Right atrium auricular region (tissue), 2 donors: ENCODE results near the gene ERICH6. TPM values are rescaled to one million over a fixed set of nuclear protein-coding genes. Genes with fewer than 3 reads are reported as not detected.

Experiments used
- DNase-seq: peaks from one replicate; pipeline ENCODE4 v3.0.0-alpha.2; 2019; ENCODE audit warnings: low spot score
- H3K27ac ChIP-seq, 2 donors: fragments of 200-600 bp; sonication (generic); 1 replicate in 1 of 2; 2 replicates in 1 of 2; pipeline ENCODE4 v1.5.1; 2016 to 2019
- H3K27me3 ChIP-seq, 2 donors: fragments of 200-600 bp; sonication (generic); one replicate each; pipeline versions ENCODE4 v1.5.1 to v1.6.0; 2017 to 2019
- H3K36me3 ChIP-seq: fragments of 200-600 bp; sonication (generic); one replicate; pipeline ENCODE4 v1.5.1; 2016
- H3K4me1 ChIP-seq, 2 donors: fragments of 200-600 bp; sonication (generic); one replicate each; pipeline versions ENCODE4 v1.5.1 to v1.6.0; 2017 to 2019
- H3K4me3 ChIP-seq, 2 donors: fragments of 200-600 bp; sonication (generic); 1 replicate in 1 of 2; 2 replicates in 1 of 2; pipeline ENCODE4 v1.5.1; 2017 to 2019; ENCODE audit warnings: mild to moderate bottlenecking in 1 of 2, moderate library complexity in 1 of 2
- H3K9me3 ChIP-seq, 2 donors: fragments of 200-600 bp; sonication (generic); one replicate each; pipeline ENCODE4 v1.5.1; 2019
- total RNA-seq, 2 donors: library from RNA; depleted of rRNA; stranded (reverse); fragments of >200 nt; gene quantifications; one replicate each; pipeline ENCODE4 v1.1.0, GENCODE V29; 2016
- TF ChIP-seq, protein P1 (sequence below), 2 donors: fragments of 200-600 bp; sonication (generic); IDR thresholded peaks; one replicate each; pipeline ENCODE4 v1.5.1; 2019; ENCODE audit warnings: antibody characterized with exemption in 2 of 2

Gene ERICH6
- total RNA-seq, 2 donors from 2014 or later, result not detected

DNA sequence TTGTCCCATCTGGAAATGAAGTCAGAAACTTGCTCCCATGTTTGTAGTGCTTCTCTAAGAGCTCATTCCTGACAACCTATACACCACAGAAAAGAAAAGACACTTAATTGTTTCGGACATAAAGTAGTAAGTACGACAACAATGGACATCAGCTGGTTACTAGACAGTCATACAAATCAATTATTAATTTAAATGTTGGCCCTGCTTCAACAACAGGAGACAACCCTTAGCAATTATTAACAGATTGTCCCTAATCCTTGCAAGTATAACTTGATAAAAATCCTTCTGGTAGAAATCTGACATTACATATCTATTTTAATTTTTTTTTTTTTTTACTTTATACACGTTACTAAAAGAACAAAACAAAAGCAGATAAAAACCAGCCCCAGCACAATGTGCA, 29.8 kb downstream of the ERICH6 start:
- H3K36me3 ChIP-seq, result no peaks in the 10 kb centered on the region
- H3K4me1 ChIP-seq, result no peaks in the 10 kb centered on the region
- TF ChIP-seq, protein P1, sequence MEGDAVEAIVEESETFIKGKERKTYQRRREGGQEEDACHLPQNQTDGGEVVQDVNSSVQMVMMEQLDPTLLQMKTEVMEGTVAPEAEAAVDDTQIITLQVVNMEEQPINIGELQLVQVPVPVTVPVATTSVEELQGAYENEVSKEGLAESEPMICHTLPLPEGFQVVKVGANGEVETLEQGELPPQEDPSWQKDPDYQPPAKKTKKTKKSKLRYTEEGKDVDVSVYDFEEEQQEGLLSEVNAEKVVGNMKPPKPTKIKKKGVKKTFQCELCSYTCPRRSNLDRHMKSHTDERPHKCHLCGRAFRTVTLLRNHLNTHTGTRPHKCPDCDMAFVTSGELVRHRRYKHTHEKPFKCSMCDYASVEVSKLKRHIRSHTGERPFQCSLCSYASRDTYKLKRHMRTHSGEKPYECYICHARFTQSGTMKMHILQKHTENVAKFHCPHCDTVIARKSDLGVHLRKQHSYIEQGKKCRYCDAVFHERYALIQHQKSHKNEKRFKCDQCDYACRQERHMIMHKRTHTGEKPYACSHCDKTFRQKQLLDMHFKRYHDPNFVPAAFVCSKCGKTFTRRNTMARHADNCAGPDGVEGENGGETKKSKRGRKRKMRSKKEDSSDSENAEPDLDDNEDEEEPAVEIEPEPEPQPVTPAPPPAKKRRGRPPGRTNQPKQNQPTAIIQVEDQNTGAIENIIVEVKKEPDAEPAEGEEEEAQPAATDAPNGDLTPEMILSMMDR (IDR thresholded peaks at IDR 0.05), result no peak
- no peak overlapping the region for H3K27ac ChIP-seq
- H3K4me3 ChIP-seq, result no peak overlapping the region
- H3K9me3 ChIP-seq, result peaks cover 0 to 14% of the 10 kb centered on the region in 2 donors
- no peak for DNase-seq
- H3K27me3 ChIP-seq, result no peaks in the 10 kb centered on the region

DNA sequence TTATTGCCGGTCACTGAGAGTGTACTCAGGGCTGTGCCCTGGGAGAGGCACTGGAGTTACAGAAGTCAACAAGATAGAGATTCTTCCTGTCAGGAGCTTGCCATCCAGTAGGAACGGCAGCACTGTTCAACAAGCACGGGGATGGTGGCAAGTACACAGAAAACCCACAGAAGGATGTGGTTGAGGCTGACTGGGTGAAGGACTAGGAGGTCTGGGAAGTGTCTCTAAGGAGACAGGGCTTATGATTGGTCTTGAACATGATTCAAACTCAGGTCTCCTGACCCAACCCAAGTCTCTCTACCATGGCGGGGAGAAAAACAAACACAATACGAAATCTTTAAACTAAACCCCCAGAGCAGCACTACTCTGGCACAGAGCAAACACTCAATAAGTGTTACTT, 37.6 kb downstream of the ERICH6 start:
- H3K27me3 ChIP-seq, result no peaks in the 10 kb centered on the region
- H3K4me3 ChIP-seq, result no peak overlapping the region
- no peaks in the 10 kb centered on the region for H3K4me1 ChIP-seq
- H3K36me3 ChIP-seq, result no peaks in the 10 kb centered on the region
- no peaks in the 10 kb centered on the region for H3K9me3 ChIP-seq
- TF ChIP-seq, protein P1 (IDR thresholded peaks at IDR 0.05), result no peak
- H3K27ac ChIP-seq, result no peak overlapping the region
- no peak for DNase-seq

DNA sequence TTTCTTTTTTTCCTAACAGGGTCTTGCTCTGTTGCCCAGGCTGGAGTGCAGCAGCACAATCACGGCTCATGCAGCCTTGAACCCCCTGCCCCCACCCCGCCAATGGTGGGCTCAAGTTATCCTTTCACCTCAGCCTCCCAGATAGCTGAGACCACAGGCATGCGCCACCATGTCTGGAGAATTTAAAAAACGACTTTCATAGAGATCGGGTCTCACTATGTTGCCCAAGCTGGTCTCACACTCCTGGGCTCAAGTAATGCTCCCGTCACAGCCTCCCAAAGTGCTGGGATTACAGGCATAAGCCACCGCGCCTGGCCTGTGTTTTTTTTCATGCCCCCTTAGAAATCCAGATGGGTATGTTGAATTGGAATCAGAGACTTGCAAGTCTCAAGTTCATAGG, 40.3 kb downstream of the ERICH6 start:
- TF ChIP-seq, protein P1 (IDR thresholded peaks at IDR 0.05), result no peak
- no peak for DNase-seq
- no peaks in the 10 kb centered on the region for H3K27me3 ChIP-seq
- no peak overlapping the region for H3K27ac ChIP-seq
- H3K36me3 ChIP-seq, result no peaks in the 10 kb centered on the region
- H3K4me1 ChIP-seq, result no peaks in the 10 kb centered on the region
- no peak overlapping the region for H3K4me3 ChIP-seq
- no peaks in the 10 kb centered on the region for H3K9me3 ChIP-seq

DNA sequence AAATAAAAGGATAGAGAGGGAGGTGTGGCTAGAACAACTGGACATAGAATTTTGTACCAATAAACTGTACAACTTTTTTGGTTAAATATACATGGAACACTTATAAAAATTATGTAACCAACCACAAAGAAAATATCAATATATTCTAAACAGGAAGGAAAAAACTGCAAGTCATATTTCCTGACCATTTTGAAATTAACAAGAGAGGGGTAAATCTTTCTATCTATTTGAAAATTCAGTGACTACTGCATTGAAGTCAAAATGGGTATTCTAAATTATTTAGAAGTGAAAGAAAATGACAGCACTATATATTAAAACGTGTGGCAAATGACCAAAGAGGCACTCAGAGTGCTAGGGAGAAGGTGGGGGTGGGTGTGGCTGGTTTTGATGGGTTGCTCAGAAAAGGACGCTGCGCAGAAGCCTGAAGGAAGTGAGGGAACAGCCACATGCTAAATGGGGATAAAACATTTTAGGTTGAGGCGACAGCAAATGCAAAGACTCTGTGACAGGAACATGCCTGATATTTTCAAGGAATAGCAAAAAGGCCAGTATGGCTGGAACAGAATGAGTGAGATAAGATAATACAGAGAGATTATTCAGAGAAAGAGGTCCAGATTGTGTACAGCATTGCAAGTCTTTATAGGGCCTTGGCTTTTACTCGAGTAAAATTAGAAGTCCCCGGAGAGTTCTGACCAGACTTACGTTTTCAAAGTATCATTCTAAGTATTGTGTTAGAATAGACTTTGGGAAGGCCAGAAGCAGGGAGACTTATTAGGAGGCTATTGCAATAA, 41.1 kb downstream of the ERICH6 start:
- H3K27me3 ChIP-seq, result no peaks in the 10 kb centered on the region

DNA sequence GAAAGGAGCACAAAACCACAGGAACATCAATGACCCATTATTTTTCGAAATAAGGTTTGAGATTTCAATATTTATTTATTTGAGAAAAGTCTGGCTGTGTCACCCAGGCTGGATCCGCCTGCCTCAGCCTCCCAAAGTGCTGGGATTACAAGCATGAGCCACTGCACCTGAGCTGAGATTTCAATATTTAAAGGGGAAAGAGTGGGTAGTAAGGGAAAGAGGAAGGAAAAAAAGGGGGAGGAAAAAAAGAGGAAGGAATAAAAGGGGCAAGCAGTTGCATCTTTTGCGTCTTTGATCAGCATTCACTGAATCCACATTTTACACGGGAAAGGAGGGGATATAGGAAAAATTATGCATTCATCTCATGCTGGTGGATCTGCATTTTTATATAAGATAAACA, 47.4 kb downstream of the ERICH6 start:
- TF ChIP-seq, protein P1 (IDR thresholded peaks at IDR 0.05), result no peak
- Histone ChIP-seq H3K9me3 (no peaks in the 10 kb centered on the region), H3K4me1 (no peaks in the 10 kb centered on the region), H3K27me3 (no peaks in the 10 kb centered on the region), H3K4me3 (no peak overlapping the region), H3K36me3 (no peaks in the 10 kb centered on the region), H3K27ac (no peak overlapping the region)
- no peak for DNase-seq

More for the DNA sequence above, 41.1 kb downstream of the ERICH6 start:
- H3K4me3 ChIP-seq, result no peak overlapping the region
- TF ChIP-seq, protein P1 (IDR thresholded peaks at IDR 0.05), result no peak
- no peak for DNase-seq
- no peaks in the 10 kb centered on the region for H3K9me3 ChIP-seq
- H3K27ac ChIP-seq, result no peak overlapping the region
- no peaks in the 10 kb centered on the region for H3K4me1 ChIP-seq
- H3K36me3 ChIP-seq, result no peaks in the 10 kb centered on the region

DNA sequence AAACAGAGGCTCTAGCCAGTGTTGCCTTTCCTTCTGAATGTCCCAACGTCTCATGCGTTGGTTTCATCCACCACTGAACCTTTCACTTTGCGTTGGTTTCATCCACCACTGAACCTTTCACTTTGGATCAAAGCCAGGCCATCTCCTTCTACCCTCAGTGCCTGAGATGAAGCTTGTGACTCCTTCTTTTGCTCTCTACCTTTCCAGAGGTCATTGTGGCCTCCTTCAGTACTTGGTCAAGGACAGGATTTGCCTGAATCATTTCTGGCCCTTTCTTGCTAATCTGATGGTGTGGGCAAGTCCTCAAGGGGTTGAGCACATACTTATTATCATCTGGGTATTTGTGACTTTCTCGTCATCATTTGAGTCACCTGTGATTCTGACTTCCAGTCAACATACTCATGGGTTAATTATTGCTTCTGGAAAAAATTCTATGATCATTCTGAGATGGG, 50.6 kb downstream of the ERICH6 start:
- Histone ChIP-seq H3K36me3 (no peaks in the 10 kb centered on the region), H3K4me1 (no peaks in the 10 kb centered on the region), H3K4me3 (no peak overlapping the region), H3K9me3 (no peaks in the 10 kb centered on the region), H3K27ac (no peak overlapping the region), H3K27me3 (no peaks in the 10 kb centered on the region)
- no peak for DNase-seq
- TF ChIP-seq, protein P1 (IDR thresholded peaks at IDR 0.05), result no peak
